ENCODE measurements around the gene INO80.

GRCh38 chr15:41018534-41018933 is 97.5 kb downstream of the INO80 start:
- TF ChIP-seq POLR2A (IDR thresholded peaks at IDR 0.05; ENCODE audit: low read depth, low read length): no peak
- TF ChIP-seq POLR2AphosphoS5 (IDR thresholded peaks at IDR 0.05; ENCODE audit: low read depth, low read length): no peak
- TF ChIP-seq TAF1 (IDR thresholded peaks at IDR 0.05; ENCODE audit: borderline replicate concordance, low read depth, low read length): no peak
